Thoracic aorta (tissue), 2 donors: ENCODE results near the gene C1orf122. TPM values are rescaled to one million over a fixed set of nuclear protein-coding genes. Genes with fewer than 3 reads are reported as not detected.
A peak's percentile ranks its signal among the peaks of the same experiment; 100 is the strongest.

Source experiments
- ATAC-seq: fragments of 150-250 bp; one replicate; pipeline ENCODE4 v1.8.0; 2017; ENCODE audit warnings: low read depth; ENCODE audit not compliant: insufficient number of reproducible peaks, low FRiP score
- DNase-seq: peaks from one replicate; pipeline ENCODE4 v3.0.0-alpha.2; 2020; ENCODE audit warnings: low spot score
- H3K27ac ChIP-seq, 2 donors: fragments of 200-600 bp; sonication (generic); 1 replicate in 1 of 2; 2 replicates in 1 of 2; pipeline ENCODE4 v1.5.1; 2016; ENCODE audit warnings: mild to moderate bottlenecking in 2 of 2, moderate library complexity in 2 of 2
- H3K27me3 ChIP-seq: fragments of 200-600 bp; sonication (generic); replicated peaks from 2 replicates; pipeline ENCODE4 v1.6.0; 2016; ENCODE audit warnings: mild to moderate bottlenecking; ENCODE audit not compliant: insufficient read depth
- H3K36me3 ChIP-seq: fragments of 200-600 bp; sonication (generic); one replicate; pipeline ENCODE4 v1.5.1; 2016
- H3K4me1 ChIP-seq, 2 donors: fragments of 200-600 bp; sonication (generic); 1 replicate in 1 of 2; 2 replicates in 1 of 2; pipeline versions ENCODE4 v1.5.1 to v1.6.0; 2016; ENCODE audit warnings: low read depth in 2 of 2, mild to moderate bottlenecking in 1 of 2; ENCODE audit not compliant: control insufficient read depth in 1 of 2
- H3K4me3 ChIP-seq: fragments of 200-600 bp; sonication (generic); 2 replicates; pipeline ENCODE4 v1.5.1; 2016; ENCODE audit warnings: mild to moderate bottlenecking
- H3K9me3 ChIP-seq: fragments of 200-600 bp; sonication (generic); 2 replicates; pipeline ENCODE4 v1.5.1; 2016
- CTCF ChIP-seq: fragments of 200-600 bp; sonication (generic); IDR thresholded peaks from one replicate; pipeline ENCODE4 v1.5.1; 2019; ENCODE audit warnings: antibody characterized with exemption
- total RNA-seq, 2 donors: library from RNA; depleted of rRNA; stranded (reverse); fragments of >200 nt; gene quantifications; one replicate each; pipeline versions ENCODE4 v1.1.0 to v1.2.3, GENCODE V29; 2016

Gene C1orf122
- total RNA-seq, 2 donors from 2014 or later, result 33.9 to 96.0 TPM

GRCh38 chr1:37794372-37795339, 12.9 kb upstream of the C1orf122 start:
- no peak for ATAC-seq

GRCh38 chr1:37795340-37796125, 12.1 kb upstream of the C1orf122 start:
- Histone ChIP-seq H3K4me3 (peak overlapping the region; percentile 78), H3K4me1 (peaks cover 8 to 16% of the 10 kb centered on the region in 2 donors), H3K36me3 (peaks cover 2% of the 10 kb centered on the region), H3K27me3 (no peaks in the 10 kb centered on the region), H3K27ac (no peak overlapping the region), H3K9me3 (no peaks in the 10 kb centered on the region)
- ATAC-seq (no peak), DNase-seq (no peak)
- TF ChIP-seq CTCF, result no peak

More at GRCh38 chr1:37794372-37795339, 12.9 kb upstream of the C1orf122 start:
- no peak for DNase-seq
- no peaks in the 10 kb centered on the region for H3K36me3 ChIP-seq
- no peak for TF ChIP-seq CTCF
- no peak overlapping the region for H3K27ac ChIP-seq
- no peaks in the 10 kb centered on the region for H3K9me3 ChIP-seq
- no peaks in the 10 kb centered on the region for H3K27me3 ChIP-seq
- peaks cover 8 to 16% of the 10 kb centered on the region in 2 donors for H3K4me1 ChIP-seq
- H3K4me3 ChIP-seq, result peak overlapping the region; percentile 78

GRCh38 chr1:37797750-37798345, 9.7 kb upstream of the C1orf122 start:
- Histone ChIP-seq H3K4me3 (no peak overlapping the region), H3K27me3 (no peaks in the 10 kb centered on the region), H3K36me3 (peaks cover 13% of the 10 kb centered on the region), H3K4me1 (peaks cover 8 to 16% of the 10 kb centered on the region in 2 donors), H3K27ac (no peak overlapping the region), H3K9me3 (no peaks in the 10 kb centered on the region)
- no peak for TF ChIP-seq CTCF
- ATAC-seq (no peak), DNase-seq (no peak)

- no peak for TF ChIP-seq CTCF
- H3K36me3 ChIP-seq, result peaks cover 45% of the 10 kb centered on the region
- H3K27me3 ChIP-seq, result no peaks in the 10 kb centered on the region
- no peaks in the 10 kb centered on the region for H3K9me3 ChIP-seq
- no peak overlapping the region for H3K4me3 ChIP-seq
- DNase-seq (no peak), ATAC-seq (no peak)
- peaks cover 8 to 17% of the 10 kb centered on the region in 2 donors for H3K4me1 ChIP-seq
- no peak overlapping the region for H3K27ac ChIP-seq
Measured at GRCh38 chr1:37802439-37802838, 5.2 kb upstream of the C1orf122 start.

- Histone ChIP-seq H3K27ac (peak overlapping the region; percentile 84 to 91), H3K4me3 (peak overlapping the region; percentile 91), H3K27me3 (no peaks in the 10 kb centered on the region), H3K4me1 (peaks cover 12 to 30% of the 10 kb centered on the region in 2 donors), H3K9me3 (no peaks in the 10 kb centered on the region), H3K36me3 (peaks cover 36% of the 10 kb centered on the region)
- no peak for DNase-seq
- no peak for TF ChIP-seq CTCF
- no peak for ATAC-seq
Measured at GRCh38 chr1:37807220-37807554, 403 bp upstream of the C1orf122 start.
